ENCODE results near the gene CLK4.

DNA sequence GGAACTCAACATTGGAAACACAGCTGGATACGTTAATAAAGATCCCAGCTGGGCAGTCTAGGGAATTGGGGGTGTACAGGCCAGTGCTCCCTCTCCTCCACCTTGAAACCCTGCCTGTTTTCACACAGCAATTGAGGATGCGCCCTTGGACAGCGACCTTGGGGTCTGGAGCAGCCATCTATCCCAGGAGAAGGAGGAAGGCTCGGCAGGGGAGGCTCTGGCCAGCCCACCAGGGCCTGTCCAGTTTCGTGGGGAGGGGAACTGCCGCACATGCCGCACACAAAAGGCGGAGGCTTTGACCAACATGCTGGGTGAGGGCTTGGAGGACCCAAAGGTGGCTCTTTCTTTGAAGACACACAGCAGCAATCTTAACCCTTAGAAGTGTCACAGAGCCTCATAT lies 38.1 kb downstream of the CLK4 start:
- TF ChIP-seq POLR2A (IDR thresholded peaks at IDR 0.05) (no peak), CTCF (IDR thresholded peaks at IDR 0.05) (no peak), EP300 (IDR thresholded peaks at IDR 0.05) (no peak)

All from tibial nerve (tissue), 4 donors.